Ecto neural progenitor cell (in vitro differentiated cells): ENCODE measurements around the gene ZBTB33.

Experiments
- DNase-seq: peaks from one replicate; pipeline ENCODE4 v3.0.0-alpha.2; 2018; ENCODE audit warnings: low spot score

Gene ZBTB33

DNA sequence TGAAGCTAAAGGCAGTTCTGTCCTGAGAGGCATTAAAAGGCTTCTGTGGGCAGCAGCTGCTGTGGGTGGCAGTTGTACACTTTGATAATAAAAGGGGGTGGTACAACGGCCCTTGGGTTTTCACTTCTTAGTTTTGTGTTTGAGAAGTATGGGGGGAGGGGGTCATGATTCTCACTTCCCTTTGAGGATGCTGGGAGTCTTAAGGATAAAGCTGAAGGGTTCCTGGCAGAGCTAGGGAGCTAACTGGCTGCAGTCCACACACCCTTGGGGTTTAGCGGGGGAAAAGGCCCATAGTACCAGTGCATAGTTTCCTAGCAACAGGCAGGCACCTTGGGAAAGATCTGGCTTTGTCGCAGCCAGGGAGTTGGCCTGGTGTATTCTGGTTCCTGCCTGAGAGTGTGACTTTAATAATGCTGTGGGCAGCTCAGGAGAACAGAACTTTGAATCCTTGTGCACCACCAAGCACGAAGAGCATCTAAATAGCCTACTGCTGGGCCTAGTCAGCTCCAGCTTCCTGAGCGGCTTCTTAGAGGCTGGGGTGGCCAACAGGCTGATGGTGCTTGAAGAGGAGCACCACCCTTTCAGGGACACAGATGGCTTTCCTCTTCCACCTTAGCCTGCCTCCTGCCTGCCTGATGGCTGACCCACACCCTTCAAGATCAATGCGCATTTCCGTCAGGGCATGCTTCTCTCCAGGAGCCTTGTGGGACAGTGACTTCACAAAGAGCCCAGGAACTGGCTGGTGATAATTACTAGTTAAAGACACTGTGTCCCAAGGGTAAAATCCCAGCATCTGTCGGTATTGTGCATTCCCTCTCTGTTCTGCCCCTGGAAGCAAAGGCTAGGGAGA lies 12.5 kb downstream of the ZBTB33 start:
- DNase-seq = no peak

DNA sequence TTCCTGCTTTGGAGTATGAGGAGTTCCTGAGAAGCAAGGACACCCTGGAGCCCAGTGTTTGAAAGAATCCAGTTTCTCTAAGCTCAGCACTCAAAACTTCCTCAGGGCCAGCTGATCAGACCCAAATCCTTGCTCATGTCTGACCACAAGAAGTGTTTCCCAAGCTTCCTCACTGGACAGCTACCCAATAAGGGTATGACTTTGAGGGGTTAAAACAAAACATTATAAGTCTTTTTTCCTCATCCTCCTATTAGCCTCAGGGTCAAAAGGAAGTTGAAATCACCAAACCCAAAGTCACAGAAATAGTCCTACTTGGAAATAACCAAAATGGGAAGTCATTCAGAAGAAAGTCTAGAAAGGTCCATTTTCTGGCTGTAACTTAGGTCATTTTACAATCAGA lies 13.7 kb downstream of the ZBTB33 start:
- DNase-seq = no peak

GRCh38 chrX:120269373-120270035 lies 18.9 kb downstream of the ZBTB33 start:
- DNase-seq = no peak

- no peak for DNase-seq
Measured at GRCh38 chrX:120270567-120270966, 20.0 kb downstream of the ZBTB33 start.

DNA sequence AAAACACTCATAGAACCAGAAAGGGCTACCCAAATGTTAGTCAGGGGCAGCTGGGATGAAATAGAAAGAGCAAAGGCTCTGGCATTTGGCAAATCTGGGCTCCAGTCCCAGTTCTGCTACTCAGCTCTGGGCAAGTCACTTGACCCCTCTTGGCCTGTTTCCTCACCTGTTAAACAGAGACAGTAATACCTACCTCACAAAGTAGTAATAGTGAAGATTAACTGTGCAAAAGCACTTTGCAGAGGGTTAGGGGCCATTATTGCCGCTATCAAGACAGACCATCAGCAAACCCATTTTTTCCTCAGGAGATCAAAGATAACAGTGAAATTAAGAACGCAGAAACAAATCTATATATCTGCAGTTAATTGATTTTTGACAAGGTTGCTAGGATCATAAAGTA lies 20.6 kb downstream of the ZBTB33 start:
- no peak for DNase-seq

GRCh38 chrX:120274145-120274544 lies 23.5 kb downstream of the ZBTB33 start:
- DNase-seq = no peak

DNA sequence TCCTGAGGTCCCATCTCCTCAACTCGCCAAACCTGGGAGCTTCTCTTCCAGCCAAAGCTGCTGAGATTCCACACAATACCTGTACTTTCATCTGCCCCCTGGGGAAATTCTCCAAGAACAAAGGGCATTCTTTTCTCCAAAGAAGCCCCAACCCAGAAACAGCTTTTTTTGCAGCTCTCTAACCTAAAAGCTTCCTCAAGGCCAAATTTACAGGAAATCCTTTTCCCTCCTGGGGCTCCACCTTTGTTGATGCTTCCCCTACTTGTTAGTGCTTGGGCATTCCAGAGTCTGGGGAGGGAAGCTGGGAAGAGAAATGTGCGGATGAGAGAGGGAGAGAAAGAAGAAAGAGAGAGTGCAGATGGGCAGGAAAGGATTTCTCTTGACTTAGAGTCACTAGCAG lies 24.3 kb downstream of the ZBTB33 start:
- DNase-seq = no peak

- no peak for DNase-seq
Measured at GRCh38 chrX:120281021-120281624, 30.5 kb downstream of the ZBTB33 start.

DNA sequence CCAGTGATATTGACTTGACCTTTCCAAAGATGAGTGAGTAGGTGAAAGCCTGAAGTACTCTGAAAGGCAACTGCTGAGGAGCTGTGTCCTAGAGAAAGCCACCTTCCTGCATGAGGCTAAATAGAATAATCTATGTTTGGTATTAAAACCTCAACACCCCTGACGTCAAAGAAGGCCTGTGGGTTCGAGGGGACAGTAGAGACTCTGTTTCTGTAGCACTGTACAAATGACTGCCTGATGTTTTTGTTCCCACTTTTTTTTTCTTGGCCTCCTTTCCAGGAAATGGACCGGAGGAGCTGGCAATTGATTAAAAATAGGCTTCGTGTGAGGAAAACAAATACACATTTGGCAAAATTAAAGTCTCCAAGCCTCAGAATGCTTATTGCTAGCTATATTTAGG lies 31.1 kb downstream of the ZBTB33 start:
- no peak for DNase-seq

- DNase-seq = no peak
Measured at GRCh38 chrX:120282697-120283096, 32.1 kb downstream of the ZBTB33 start.

- no peak for DNase-seq
Measured at GRCh38 chrX:120286733-120287512, 36.3 kb downstream of the ZBTB33 start.

DNA sequence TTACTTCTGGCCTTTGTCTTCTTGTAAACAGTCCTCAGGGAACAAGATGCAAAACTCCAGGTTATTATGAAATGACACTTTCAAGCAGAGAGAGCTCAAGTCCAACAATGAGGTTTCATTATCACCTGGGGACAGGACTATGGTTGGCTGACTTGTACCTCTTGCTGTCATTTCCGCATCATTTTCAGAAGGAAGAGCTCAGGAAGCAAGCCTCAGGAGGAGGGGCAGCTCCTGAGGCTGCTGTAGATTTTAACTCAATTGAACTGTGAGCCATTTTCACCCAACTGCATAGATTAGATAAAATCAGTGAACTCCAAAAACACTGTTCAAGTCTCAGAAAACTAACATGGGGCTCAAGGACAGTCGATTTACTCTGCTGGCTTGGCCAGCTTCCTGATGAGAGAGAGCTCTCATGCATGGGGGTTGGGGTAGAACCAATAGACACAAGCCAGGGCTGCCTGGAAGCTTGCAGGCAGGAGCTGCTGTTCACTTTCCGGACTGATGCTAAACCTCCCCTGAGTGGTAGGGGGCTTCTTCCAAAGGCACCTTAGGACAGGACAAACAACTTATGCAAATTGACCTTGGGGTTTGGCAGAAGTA lies 37.0 kb downstream of the ZBTB33 start:
- DNase-seq = no peak

GRCh38 chrX:120290107-120290506 lies 39.5 kb downstream of the ZBTB33 start:
- DNase-seq = no peak

GRCh38 chrX:120291211-120291610 lies 40.6 kb downstream of the ZBTB33 start:
- DNase-seq = no peak

- DNase-seq = no peak
Measured at GRCh38 chrX:120293015-120293414, 42.4 kb downstream of the ZBTB33 start.

DNA sequence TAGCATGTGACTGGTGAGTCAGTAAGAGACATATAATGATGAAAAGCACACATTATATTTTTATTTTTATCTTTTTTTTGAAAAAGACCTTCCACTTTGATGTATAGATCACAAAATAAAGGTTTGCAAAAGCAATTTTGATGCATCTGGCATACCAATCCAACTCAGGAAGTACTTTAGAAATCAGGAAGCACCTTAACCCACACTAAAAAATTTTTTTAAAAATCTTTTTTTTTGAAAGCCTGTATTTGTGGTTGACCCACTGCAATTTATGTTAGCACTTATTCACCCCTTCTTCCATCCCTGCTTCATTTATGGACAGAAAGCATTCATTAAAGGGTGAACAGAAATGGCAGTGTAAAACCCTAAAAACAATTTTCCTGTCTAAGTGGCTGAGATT lies 44.0 kb downstream of the ZBTB33 start:
- DNase-seq = no peak

- DNase-seq = no peak
Measured at GRCh38 chrX:120297923-120298322, 47.3 kb downstream of the ZBTB33 start.

- no peak for DNase-seq
Measured at GRCh38 chrX:120299928-120300327, 49.3 kb downstream of the ZBTB33 start.

DNA sequence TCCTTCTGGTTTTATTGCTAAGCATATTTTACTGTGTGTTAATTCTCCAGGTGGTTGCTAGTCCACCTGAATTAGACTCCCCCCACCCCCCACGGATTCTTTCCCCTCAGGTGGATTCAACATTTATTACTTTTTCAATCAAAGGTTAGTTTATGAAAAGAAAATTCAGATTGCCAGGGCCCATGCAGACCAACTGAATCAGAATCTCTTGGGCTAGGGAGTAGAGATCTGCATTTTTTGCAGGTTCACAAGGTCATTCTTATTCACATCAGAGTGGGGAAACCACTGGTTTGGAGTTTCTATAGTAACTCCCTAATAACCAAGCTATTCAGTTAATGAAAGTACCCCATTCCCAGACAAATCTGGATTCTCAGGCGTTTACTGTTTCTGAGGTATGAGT lies 50.9 kb downstream of the ZBTB33 start:
- DNase-seq = no peak

DNA sequence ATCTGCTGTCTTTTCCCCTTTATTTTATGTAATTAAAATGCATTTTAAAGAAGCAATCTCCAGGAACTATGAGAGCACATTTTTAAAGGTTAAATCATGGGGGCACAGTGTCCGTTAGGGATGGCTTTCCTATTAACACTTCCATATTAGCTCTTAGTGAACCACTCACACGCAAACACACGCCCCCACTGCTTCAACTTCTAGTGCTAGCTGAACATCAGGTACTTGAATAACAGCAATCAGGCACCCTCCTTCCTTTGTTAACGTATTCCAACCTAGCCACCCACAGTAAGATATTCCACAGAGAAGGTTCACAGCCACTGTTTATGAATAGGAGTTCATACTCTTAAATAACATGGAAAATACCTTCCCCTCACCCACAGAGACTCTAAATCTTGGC lies 51.3 kb downstream of the ZBTB33 start:
- no peak for DNase-seq

GRCh38 chrX:120302434-120302833 lies 51.8 kb downstream of the ZBTB33 start:
- no peak for DNase-seq

GRCh38 chrX:120304256-120304655 lies 53.6 kb downstream of the ZBTB33 start:
- DNase-seq = no peak
